Osteoblast (primary cell): Measurements from ENCODE around the gene ABCC9. TPM values are rescaled to one million over a fixed set of nuclear protein-coding genes. Genes with fewer than 3 reads are reported as not detected.

Experiments
- DNase-seq: peaks from one replicate; pipeline ENCODE4 v3.0.0; 2011; ENCODE audit warnings: low spot score, mixed read lengths; ENCODE audit not compliant: insufficient read length; ENCODE audit errors: missing footprints
- H2AFZ ChIP-seq: 2 replicates; pipeline ENCODE4 v1.6.0; 2011; ENCODE audit warnings: mild to moderate bottlenecking, low read length
- H3K27ac ChIP-seq: 2 replicates; pipeline ENCODE4 v1.5.1; 2011; ENCODE audit warnings: mild to moderate bottlenecking, low read depth, low read length, moderate library complexity
- H3K27me3 ChIP-seq: 2 replicates; pipeline ENCODE4 v1.6.0; 2012; ENCODE audit warnings: mild to moderate bottlenecking, control low read depth, inconsistent platforms, low read length, moderate library complexity; ENCODE audit not compliant: insufficient read depth
- H3K36me3 ChIP-seq: 2 replicates; pipeline ENCODE4 v1.5.1; 2011; ENCODE audit warnings: mild to moderate bottlenecking, low read length, control low read depth, moderate library complexity; ENCODE audit not compliant: insufficient read depth
- H3K4me1 ChIP-seq: 2 replicates; pipeline ENCODE4 v1.5.1; 2011; ENCODE audit warnings: mild to moderate bottlenecking, low read length, control low read depth, moderate library complexity; ENCODE audit not compliant: insufficient read depth
- H3K4me2 ChIP-seq: 2 replicates; pipeline ENCODE4 v1.6.0; 2011; ENCODE audit warnings: mild to moderate bottlenecking, low read length; ENCODE audit not compliant: insufficient read depth
- H3K4me3 ChIP-seq: fragments of 200-600 bp; sonication (generic); 3 replicates; pipeline ENCODE4 v1.5.1; 2012; ENCODE audit warnings: mild to moderate bottlenecking, low read length, inconsistent platforms; ENCODE audit not compliant: insufficient read depth
- H3K79me2 ChIP-seq: 2 replicates; pipeline ENCODE4 v1.6.0; 2012; ENCODE audit warnings: mild to moderate bottlenecking, low read length, control low read depth, inconsistent platforms; ENCODE audit not compliant: insufficient read depth
- H3K9me3 ChIP-seq: 2 replicates; pipeline ENCODE4 v1.5.1; 2011; ENCODE audit warnings: low read depth, low read length, control low read depth
- H4K20me1 ChIP-seq: 2 replicates; pipeline ENCODE4 v1.6.0; 2012; ENCODE audit warnings: mild to moderate bottlenecking, low read length, control low read depth; ENCODE audit not compliant: insufficient read depth
- CTCF ChIP-seq: IDR thresholded peaks from 2 replicates; pipeline ENCODE4 v1.5.1; 2011; ENCODE audit warnings: mild to moderate bottlenecking, low read depth, low read length, moderate library complexity; ENCODE audit errors: extremely low read depth
- total RNA-seq: library from RNA; depleted of rRNA; stranded (reverse); fragments of >200 nt; gene quantifications from 2 replicates; pipeline ENCODE4 v1.2.3, GENCODE V29; 2012

The ABCC9 gene
- total RNA-seq, 1 donor = 14.5 TPM

- Histone ChIP-seq H4K20me1 (no peaks in the 10 kb centered on the region), H3K27me3 (no peaks in the 10 kb centered on the region), H3K4me3 (no peak overlapping the region), H2AFZ (no peak overlapping the region), H3K79me2 (no peaks in the 10 kb centered on the region), H3K36me3 (no peaks in the 10 kb centered on the region), H3K4me1 (no peaks in the 10 kb centered on the region), H3K27ac (no peak overlapping the region), H3K4me2 (no peak overlapping the region), H3K9me3 (no peaks in the 10 kb centered on the region)
- no peak for TF ChIP-seq CTCF
- DNase-seq = no peak
These were observed 47.3 kb downstream of the ABCC9 start for GRCh38 chr12:21893924-21894323.

GRCh38 chr12:21892341-21892740 is 48.9 kb downstream of the ABCC9 start:
- Histone ChIP-seq H3K27me3 (no peaks in the 10 kb centered on the region), H3K79me2 (no peaks in the 10 kb centered on the region), H3K9me3 (no peaks in the 10 kb centered on the region), H3K4me2 (no peak overlapping the region), H3K4me1 (no peaks in the 10 kb centered on the region), H2AFZ (peak overlapping the region; percentile 35), H4K20me1 (no peaks in the 10 kb centered on the region), H3K27ac (no peak overlapping the region), H3K36me3 (no peaks in the 10 kb centered on the region), H3K4me3 (no peak overlapping the region)
- TF ChIP-seq CTCF = no peak
- DNase-seq = no peak

GRCh38 chr12:21891751-21892217 is 49.4 kb downstream of the ABCC9 start:
- H4K20me1 ChIP-seq = no peaks in the 10 kb centered on the region
- H3K4me2 ChIP-seq = no peak overlapping the region
- no peaks in the 10 kb centered on the region for H3K79me2 ChIP-seq
- no peaks in the 10 kb centered on the region for H3K4me1 ChIP-seq
- H3K9me3 ChIP-seq = no peaks in the 10 kb centered on the region
- no peak for DNase-seq
- no peak overlapping the region for H3K27ac ChIP-seq
- H3K27me3 ChIP-seq = no peaks in the 10 kb centered on the region
- H3K36me3 ChIP-seq = no peaks in the 10 kb centered on the region
- no peak overlapping the region for H3K4me3 ChIP-seq
- TF ChIP-seq CTCF = no peak
- peak overlapping the region; percentile 23 for H2AFZ ChIP-seq

GRCh38 chr12:21888276-21888863 is 52.9 kb downstream of the ABCC9 start:
- no peaks in the 10 kb centered on the region for H3K27me3 ChIP-seq
- no peaks in the 10 kb centered on the region for H3K36me3 ChIP-seq
- no peaks in the 10 kb centered on the region for H3K4me1 ChIP-seq
- no peaks in the 10 kb centered on the region for H3K79me2 ChIP-seq
- no peaks in the 10 kb centered on the region for H3K9me3 ChIP-seq
- TF ChIP-seq CTCF = no peak
- no peaks in the 10 kb centered on the region for H4K20me1 ChIP-seq
- H2AFZ ChIP-seq = no peak overlapping the region
- H3K27ac ChIP-seq = no peak overlapping the region
- H3K4me3 ChIP-seq = no peak overlapping the region
- DNase-seq = no peak
- H3K4me2 ChIP-seq = no peak overlapping the region
